ENCODE measurements around the gene PLCB4.

The PLCB4 gene

DNA sequence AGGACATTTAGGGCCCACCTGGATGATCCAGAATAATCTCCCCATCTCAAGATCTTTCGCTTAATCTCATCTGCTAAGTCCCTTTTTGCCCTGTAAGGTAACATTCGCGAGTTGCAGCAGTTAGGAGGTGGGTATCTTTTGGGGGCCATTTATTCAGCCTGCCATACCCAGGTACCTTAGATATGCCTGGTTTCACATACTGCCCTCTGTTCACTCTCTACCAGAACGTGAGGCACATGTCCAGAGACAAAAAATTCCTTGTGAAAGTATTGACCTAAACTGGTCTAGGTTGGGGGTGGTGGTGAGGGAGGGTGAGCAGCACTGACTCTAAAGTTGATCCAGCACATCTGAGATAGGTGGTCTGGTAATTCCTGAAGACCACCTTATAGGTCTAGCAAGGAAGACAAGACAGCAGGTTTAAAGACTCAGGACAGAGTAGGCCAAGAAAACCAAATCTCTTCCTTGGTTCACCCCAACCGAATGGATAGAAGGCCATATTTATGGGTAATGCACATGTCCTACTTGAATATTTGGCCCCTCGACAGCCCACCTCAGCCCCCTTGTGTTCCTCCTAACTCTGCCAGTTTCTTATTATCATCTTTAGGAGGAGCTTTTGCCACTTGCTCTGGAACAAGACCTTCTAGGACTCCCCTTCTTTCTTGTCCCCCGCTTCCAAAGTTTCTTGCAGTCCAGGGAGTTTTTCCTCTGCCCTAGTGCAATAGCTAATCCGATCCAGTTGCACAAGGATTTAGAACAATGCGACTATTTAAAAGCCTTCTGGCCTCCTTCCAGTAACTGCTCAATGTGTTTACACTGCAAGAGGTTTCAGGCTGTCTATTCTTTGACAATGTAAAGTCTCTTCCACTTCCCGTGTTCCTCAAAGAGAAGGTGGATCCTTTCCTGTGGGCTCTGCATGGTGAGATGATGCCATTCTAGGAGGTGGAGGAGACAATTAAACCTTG is 232.5 kb downstream of the PLCB4 start:
- in situ Hi-C loops (cut with HindIII; ENCODE audit: low sequenced_read_pairs) = no loop called here

DNA sequence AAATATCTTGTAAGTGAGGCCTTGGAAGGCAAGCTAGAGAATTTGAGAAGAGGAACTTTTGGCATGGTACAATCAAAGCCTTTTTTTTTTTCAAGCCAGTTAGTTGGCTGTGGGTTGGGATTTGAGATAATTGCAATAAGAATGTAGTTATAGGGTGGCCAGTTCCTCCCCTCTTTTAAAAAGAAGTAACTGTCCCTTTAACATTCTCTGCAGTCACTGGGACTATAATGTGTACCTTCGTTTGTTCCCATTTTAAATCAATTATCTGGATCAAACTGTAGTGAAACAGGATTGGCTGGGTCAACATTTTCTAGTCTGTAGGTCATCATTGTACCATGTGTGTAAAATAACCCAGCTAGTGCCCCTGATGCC is 233.2 kb downstream of the PLCB4 start:
- in situ Hi-C loops (cut with HindIII; ENCODE audit: low sequenced_read_pairs) = no loop called here

DNA sequence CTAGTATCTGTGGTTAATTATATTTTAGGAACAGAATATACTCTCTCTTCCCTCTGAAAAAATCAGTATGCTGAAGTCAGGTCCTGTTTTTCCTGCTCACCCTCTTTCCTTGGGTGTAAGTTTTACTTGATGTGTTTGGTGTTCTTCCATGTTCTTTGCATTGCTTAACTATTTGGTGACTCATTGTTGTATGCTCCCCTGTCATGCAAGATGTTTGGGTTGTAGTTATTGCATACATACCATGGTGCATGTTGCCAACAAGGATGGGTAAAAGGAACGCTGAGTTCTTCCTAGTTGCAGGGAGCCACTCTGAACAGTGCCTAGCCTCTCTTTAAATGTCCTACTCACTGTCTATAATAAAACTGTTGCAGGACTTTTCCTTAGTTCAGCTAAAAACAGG is 237.6 kb downstream of the PLCB4 start:
- in situ Hi-C loops (cut with HindIII; ENCODE audit: low sequenced_read_pairs) = no loop called here

DNA sequence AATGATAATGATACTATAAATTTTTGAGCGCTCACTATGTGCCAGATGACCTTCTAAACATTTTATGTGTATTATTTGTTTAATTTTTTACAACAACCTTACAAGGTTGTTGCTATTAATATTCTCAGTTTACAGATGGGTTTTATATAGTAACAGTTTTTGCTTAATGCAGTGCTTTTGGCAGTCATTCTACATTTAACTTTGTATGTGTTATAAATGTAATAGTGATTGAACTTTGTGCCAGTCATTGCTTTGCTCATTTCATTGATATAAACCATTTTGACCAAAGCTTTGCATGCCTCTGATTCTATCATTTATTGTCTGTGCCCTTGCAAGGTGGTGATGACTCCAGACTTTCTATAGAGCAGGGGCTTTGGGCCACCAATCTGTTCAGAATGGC is 239.2 kb downstream of the PLCB4 start:
- in situ Hi-C loops (cut with HindIII; ENCODE audit: low sequenced_read_pairs) = no loop called here

DNA sequence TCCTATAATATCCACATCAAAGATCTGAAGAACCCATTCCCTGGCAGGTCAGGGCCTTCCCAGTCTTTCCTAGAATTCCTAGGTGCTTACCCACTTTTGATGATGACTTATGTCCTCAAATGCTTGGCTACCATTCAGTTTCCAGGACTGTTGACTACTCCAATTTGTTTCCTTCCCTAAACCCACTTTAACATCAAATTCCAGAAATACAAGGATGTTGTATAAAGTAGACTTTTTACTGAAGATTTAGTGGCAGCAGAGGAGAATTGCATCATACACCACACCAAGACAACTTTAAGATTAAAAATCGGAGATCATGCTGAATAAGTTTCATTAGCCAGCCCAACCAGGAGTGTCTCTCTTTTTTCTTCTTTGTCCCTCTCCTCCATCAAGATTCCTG is 242.2 kb downstream of the PLCB4 start:
- in situ Hi-C loops (cut with HindIII; ENCODE audit: low sequenced_read_pairs) = no loop called here

DNA sequence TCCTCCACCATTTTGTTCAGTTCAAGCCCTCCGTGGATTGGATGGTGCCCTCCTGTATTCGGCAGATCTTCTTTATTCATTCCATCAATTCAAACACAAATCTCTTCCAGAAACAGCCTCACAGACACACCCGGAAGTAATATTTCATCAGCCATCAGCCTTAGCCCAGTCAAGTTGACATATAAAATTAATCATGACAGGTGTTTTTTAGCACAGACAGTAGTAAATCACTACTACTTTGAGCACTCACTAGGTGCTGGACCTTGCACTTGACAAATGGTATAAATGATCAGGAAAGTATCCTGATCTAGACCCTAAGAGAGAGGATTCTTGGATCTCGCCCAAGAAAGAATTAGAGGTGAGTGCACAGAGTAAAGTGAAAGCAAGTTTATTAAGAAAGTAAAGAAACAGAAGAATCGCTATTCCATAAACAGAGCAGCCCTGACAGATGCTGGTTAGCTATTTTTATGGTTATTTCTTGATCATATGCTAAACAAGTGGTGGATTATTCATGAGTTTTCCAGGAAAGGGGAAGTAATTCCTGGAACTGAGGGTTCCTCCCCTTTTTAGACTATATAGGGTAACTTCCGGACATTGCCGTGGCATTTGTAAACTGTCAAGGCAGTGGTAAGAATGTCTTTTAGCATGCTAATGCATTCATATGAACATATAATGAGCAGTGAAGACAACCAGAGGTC is 250.9 kb downstream of the PLCB4 start:
- in situ Hi-C loops (cut with HindIII; ENCODE audit: low sequenced_read_pairs) = no loop called here

DNA sequence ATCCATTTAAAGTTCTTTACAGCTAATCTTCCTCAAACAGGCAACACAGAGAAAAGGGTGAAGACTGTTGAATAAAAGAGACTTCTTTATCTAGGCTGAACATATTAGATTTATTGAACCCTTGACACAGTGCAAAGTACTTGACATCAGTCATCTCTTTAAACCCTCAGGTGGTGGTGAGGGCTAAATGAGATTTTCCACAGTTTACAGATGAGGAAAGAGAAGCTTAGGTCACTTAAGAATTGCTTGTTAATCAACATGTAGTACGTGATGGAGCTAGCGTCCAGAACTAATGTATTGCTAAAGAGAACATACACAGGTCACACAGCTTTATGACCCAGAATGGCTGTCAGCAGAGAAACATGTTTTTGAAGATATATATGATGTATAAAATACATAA is 252.1 kb downstream of the PLCB4 start:
- in situ Hi-C loops (cut with HindIII; ENCODE audit: low sequenced_read_pairs) = no loop called here

DNA sequence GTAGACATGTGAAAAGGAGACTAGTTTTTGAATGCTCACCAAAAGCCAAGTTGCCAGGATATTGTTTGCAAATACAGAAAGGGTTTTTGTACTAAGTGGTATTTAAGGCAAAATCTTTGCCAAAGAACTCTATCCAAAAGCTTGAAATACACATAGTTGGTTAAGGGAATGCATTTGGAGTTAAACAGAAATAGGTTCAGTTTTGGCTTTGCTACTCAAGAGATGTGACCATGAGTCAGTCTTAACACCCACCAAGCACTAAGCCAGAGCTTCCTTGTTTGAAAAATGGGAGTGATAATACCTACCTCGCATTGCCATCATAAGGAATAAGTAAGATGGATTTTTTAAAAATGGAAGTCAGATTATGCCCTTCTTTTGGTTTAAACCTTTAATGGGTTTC is 253.8 kb downstream of the PLCB4 start:
- in situ Hi-C loops (cut with HindIII; ENCODE audit: low sequenced_read_pairs) = no loop called here

DNA sequence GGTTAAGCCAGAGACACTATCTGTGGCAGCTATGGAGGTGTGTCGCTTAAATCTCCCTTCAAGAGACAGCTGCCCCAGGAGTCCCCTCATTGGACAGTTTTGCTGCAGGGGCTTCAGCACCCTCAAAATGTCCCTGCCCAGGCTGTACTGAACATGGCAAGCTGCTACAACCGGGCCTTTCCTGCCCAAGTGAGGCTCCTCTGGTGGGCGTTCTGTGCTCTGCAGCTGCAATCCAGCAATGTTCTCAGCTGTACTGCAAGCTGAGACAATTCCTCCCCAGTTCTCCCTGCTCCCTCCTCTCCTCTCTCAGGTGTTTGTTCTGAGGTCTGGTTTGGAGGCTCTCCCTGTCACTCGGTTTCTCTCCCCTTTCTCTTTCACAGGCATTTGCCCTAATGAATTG is 254.7 kb downstream of the PLCB4 start:
- in situ Hi-C loops (cut with HindIII; ENCODE audit: low sequenced_read_pairs) = no loop called here

DNA sequence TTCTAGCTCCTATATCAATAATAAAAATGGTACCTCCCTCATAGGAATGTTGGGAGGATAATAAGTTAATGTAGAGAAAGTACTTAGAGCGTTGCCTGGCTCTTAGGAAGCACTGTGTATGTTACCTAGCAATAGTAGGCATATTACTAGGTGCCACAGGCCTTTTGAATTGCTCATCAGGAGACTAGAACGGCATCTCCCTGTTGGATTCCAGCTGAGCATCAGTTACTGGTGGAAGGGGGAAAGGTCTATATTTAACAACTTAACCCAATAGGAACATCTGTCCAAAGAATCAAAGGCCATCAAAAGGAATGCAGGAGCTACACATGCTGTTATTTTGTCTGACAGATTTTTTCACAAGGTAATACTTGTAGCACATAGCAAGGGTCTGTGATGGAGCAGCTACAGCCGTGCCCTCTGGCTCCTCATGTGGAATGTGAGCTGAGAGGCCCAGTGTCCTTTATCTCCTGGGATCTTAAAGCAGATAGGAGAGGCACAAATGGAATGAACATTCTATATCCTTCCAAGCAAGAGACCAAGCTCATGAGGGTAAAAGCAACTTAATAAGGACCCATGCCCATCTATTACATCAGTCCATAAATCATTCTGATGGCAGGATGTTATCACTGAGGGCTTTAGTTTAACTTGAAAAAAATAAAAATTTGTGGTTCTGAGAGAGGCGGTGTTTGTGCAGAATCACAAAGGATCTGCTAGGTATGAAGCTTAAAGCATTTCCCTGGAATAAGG is 260.6 kb downstream of the PLCB4 start:
- in situ Hi-C loops (cut with HindIII; ENCODE audit: low sequenced_read_pairs) = no loop called here

DNA sequence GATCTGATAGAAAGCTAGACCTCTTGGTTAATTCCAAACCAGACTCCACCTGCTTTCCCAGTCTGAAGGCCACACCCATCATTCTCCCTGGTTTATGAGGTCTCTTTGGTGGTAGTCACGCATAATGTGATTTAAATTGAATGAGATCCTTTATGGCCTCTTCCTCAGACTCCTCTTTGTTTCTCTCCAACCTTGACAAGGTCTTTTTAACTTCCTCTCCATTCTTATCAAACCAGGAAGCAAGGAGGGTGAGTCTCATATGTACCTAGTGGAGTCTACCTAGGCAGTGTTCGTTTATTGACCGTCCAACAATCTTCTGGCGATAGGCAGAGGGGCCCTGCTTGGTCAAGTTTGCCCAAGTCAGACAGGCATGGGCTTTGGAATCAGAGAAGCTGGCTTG is 261.3 kb downstream of the PLCB4 start:
- in situ Hi-C loops (cut with HindIII; ENCODE audit: low sequenced_read_pairs) = no loop called here

DNA sequence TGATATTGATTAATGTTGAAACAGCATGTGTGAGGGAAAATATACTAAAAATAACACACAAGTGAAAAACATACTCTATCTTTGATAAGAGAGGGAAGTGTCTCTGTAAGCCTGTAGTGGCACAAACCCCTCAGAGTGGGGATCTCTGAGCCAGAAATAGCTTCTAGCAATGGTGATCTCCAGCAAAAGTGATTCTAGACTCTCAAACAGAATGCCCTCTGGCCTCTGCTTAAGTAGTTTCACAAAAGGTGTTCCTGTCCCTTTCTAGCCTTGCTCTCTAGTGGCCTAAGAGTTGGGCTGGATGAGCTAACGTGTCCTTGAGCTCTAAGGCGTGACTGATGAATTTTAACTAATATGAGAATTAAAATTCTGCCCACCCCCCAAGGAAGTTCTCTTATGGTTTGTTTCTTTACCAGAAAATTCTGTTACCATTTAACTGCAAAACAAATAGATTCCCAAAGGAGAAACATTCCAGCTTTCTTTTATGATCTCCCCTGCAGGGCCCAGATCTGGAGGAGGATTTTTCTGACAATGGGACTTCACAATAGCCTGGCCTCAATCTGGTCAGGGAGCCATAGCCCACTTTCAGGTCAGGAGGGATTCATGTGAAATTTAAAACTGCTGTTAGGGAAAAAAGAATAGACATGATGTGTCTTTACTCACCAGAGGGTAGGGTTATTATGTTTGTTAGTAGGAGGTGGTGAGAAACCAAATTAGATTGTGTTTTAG is 263.0 kb downstream of the PLCB4 start:
- in situ Hi-C loops (cut with HindIII; ENCODE audit: low sequenced_read_pairs) = no loop called here

DNA sequence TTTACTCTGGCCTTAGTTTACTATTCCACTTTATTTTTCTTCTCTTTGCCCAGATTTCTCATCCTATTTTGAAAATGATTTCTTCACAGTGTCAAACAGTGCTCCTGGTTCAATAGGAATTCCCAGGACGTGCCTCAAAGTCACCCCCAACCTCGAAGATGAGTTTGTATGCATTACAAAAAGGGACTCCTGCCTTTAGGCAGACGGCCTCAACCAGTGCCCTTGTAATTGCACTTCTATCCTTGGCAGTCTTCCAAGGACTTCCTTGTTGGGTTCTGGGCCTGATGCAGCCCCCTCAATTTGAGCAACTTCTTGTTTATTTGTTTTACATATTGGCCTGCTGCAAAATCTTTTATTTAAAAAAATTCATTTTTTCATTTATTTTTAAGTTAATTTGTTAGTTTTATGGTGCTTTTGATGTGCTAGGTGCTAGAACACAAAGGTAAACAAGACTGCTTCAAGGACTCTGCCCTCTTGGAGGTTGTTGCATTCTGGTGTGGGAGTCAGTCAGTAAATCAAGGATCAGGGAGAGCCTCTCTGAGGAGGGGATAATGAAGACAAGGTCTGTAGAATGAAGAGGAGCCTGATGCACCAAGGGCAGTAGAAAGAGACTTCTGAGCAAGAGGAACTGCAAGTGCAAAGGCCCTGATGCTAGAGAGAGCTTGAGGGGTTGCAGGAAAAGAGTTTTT is 264.0 kb downstream of the PLCB4 start:
- in situ Hi-C loops (cut with HindIII; ENCODE audit: low sequenced_read_pairs) = no loop called here

DNA sequence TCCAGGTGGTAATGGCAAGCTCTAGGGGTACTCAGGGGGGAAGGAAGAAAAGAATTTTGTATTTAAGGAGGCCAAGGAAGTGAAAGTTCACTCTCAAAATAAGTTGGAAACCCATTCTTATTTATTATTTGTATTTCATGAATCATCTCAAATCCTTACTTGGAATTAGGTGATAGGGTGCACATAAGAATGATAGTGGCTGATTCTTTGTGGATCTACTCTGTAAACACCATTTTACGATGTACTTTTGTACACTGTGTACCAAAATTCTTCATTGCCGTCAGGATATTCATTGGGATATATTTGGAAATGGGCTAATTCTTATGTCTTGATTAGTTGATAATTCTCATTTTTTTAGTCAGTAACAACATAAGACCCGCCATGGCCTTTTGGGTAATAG is 266.0 kb downstream of the PLCB4 start:
- in situ Hi-C loops (cut with HindIII; ENCODE audit: low sequenced_read_pairs) = no loop called here

DNA sequence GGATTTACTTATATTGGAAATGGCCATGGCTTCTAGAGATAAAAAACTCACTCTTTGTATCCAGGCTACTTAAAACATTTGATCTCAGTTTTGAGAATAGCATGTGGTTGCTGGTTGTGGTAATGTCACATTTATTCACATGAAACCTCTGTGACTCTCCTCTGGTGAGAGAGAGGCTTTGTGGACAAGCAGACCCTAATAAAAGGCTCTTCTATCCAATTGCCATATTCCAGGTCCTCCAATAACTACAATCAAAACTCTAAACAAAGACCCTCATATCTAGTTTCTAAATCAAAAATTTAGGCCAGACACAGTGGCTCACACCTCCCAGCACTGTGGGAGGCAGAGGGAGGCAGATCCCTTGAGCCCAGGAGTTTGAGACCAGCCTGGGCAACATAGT is 269.2 kb downstream of the PLCB4 start:
- in situ Hi-C loops (cut with HindIII; ENCODE audit: low sequenced_read_pairs) = no loop called here

DNA sequence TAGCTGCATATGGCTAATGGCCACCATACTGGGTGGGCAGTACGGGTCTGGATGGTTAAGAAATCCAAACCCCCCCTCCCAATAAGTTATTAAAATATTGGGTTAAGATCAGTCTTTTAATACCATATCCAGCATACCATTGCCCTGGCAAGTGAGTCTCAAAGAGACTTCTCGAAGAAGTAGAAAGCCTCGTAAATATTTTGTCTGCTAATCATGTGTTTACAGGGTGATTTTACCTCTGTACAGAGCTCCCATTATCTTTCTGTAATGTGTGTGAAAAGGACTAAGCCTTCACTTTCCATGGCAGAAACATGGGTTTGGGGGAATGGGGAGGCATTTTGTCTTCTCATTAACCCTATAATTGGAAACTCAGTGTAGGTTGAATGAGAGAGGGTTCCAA is 270.8 kb downstream of the PLCB4 start:
- in situ Hi-C loops (cut with HindIII; ENCODE audit: low sequenced_read_pairs) = no loop called here

DNA sequence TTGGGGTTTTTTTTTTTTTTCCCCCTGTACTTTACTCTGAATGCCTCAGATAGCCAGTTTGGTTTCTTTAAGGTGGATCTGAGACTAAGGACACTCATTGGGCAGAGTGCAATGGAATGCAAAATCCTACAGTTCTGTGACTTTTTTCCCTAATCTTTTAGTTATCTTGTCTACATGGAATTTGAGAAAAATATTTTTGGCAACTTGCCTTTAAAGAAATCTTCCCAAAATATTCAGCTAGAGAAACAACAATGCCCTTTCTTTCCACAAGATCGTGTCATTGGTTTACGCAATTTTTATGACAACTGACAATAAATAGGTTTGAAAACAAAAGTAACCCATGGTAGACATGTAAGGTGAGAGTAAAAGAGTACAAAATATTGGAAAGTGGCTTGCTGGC is 273.8 kb downstream of the PLCB4 start:
- in situ Hi-C loops (cut with HindIII; ENCODE audit: low sequenced_read_pairs) = no loop called here

DNA sequence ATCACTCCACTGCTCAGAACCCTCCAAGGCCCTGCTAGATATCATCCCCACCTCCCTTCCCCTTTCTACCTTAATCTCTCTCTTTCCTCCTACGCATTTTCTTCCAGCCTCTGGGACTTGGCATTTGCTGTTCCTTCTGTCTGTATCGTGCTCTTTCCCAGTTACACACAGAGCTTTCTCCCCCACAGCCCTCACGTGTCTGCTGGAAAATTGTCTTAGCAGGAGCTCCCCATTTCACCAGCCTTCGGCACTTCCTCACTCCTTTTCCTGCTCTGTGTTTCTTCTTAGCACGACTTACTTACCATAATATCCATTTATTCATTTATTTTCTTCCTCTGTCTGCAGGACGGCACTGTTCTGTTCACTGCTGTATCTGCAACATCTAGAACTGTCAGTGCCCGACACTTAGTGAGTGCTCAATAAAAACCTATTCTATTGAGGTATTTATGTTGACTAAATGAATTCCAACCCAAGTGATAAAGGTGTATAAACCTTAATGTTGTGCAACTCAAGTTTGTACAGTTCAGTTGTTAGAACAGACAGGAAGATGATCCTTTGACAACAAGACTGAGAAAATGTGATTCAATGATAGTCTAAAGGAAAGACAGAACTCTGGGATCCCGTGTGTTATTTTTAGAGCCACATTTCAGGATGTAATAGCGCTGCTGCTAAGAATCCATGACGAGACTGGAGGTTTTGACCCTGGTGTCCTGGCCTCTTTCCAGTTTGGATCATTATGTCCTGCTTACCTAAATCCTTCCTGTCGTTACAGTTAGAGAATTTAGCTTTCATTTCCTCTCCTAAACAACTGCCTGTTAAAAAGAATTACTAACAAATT is 275.4 kb downstream of the PLCB4 start:
- in situ Hi-C loops (cut with HindIII; ENCODE audit: low sequenced_read_pairs) = no loop called here

DNA sequence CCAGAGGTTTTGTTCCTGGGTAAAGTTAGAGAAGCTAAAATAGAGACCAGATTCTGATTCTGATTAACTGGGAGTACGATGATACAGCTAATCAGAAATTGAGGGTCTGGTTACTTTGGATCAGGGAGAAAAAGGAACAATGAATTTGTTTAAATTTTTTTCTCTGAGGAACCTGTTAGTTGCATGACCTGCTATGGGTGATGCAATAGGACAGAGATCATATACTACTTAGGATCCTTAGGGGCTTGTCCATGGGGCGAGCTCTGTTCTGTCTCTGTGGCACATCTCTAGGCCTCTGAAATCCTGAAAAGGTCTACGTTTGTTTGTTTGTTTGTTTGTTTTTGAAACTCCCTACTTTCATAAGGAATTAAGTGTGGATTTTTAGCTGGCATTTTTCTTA is 279.4 kb downstream of the PLCB4 start:
- in situ Hi-C loops (cut with HindIII; ENCODE audit: low sequenced_read_pairs) = no loop called here

DNA sequence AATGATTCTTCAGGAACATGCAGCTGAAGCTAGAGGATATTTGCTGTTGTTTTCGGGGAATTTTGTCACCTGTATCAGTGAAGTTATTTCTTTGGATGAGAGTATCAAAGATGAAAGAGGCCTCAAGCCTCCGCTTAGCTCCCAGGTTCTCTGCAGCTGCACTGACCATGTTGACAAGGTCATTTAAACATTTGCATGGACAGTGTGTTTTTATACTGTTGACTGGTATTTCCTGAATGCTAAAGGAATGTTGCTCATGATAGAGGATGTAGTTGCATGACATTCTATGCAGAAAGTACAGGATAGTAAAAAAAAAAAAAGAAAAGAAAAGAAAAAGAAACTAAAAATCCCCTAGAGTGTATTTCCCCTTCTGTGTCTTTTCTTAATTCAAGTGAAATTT is 279.9 kb downstream of the PLCB4 start:
- in situ Hi-C loops (cut with HindIII; ENCODE audit: low sequenced_read_pairs) = no loop called here

Data from DLD1 (cell line).